GM13976 (cell line): Measurements from ENCODE around the gene GPR87.

ENCODE experiments used
- DNase-seq: peaks from one replicate; pipeline ENCODE4 v3.0.0; 2012; ENCODE audit warnings: low spot score
- CTCF ChIP-seq: IDR thresholded peaks from 2 replicates; pipeline ENCODE4 v1.5.1; 2012; ENCODE audit warnings: borderline replicate concordance, mild to moderate bottlenecking; ENCODE audit not compliant: insufficient read depth; ENCODE audit errors: extremely low read depth, missing control alignments, control extremely low read depth
- in situ Hi-C: fragments of 300-500 bp; cut with MboI; formaldehyde crosslinking; loops from one replicate; pipeline ENCODE4 v1.12.0; 2022; ENCODE audit warnings: low sequenced_read_pairs, mixed read lengths, inconsistent platforms; ENCODE audit not compliant: unreplicated experiment

The GPR87 gene

GRCh38 chr3:151312972-151313371 lies 3.6 kb downstream of the GPR87 start:
- in situ Hi-C loops = no loop called here
- no peak for DNase-seq
- no peak for TF ChIP-seq CTCF

GRCh38 chr3:151309566-151309965 lies 7.1 kb downstream of the GPR87 start:
- no peak for DNase-seq
- in situ Hi-C loops = no loop called here
- no peak for TF ChIP-seq CTCF

- TF ChIP-seq CTCF = no peak
- DNase-seq = no peak
- in situ Hi-C loops = no loop called here
Measured at GRCh38 chr3:151307583-151308488, 8.8 kb downstream of the GPR87 start.

GRCh38 chr3:151307131-151307530 lies 9.5 kb downstream of the GPR87 start:
- in situ Hi-C loops = no loop called here
- no peak for DNase-seq
- TF ChIP-seq CTCF = no peak

- no peak for TF ChIP-seq CTCF
- no peak for DNase-seq
- in situ Hi-C loops = no loop called here
Measured at GRCh38 chr3:151306168-151306810, 10.3 kb downstream of the GPR87 start.

- no peak for DNase-seq
- in situ Hi-C loops = no loop called here
- no peak for TF ChIP-seq CTCF
Measured at GRCh38 chr3:151305775-151306151, 10.9 kb downstream of the GPR87 start.
